Stromal cell of bone marrow (primary cell): ENCODE data around the gene OXTR.

Experiments used
- DNase-seq: peaks from one replicate; pipeline ENCODE4 v3.0.0-alpha.2; 2012; ENCODE audit warnings: low read depth

Gene OXTR

DNA sequence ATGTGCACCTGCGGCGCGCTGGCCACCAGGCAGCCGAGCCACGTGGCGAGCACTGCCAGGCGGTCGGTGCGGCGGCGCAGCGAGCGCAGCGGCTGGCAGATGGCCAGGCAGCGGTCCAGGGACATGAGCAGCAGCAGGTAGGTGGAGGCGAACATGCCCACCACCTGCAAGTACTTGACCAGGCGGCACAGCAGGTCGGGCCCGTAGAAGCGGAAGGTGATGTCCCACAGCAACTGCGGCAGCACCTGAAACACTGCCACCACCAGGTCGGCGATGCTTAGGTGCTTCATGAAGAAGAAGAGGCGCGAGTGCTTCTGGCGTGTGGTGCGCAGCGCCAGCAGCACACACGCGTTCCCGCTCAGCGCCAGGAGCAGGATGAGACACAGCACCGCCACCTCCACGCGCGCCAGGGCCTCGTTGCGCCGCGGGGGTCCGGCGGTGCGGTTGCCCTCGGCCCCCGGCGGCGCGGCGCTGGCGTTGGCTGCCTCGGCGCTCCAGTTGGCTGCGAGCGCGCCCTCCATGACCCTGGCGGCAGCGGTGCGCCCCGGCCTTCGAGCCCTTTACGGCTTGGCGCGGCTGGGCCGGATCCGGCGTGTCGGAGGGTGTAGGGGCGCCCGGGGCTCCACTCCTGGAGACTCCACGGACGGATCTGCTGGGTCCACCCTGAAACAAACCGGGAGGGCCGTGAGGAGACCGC, 1.6 kb downstream of the OXTR start:
- DNase-seq: no peak

DNA sequence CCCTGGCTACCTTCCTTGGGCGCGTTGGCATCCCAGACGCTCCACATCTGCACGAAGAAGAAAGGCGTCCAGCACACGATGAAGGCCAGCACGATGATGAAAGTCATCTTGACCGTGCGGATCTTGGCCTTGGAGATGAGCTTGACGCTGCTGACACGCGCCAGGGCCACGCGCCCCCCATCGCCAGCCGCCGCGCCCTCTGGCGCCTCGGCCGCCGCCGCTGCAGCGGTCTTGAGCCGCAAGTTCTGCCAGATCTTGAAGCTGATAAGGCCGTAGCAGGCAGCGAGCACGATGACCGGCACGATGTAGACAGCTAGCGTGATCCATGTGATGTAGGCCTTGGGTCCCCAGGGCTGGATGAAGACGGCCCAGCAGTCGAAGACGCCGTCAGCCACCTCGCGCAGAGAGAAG, 2.2 kb downstream of the OXTR start:
- no peak for DNase-seq

DNA sequence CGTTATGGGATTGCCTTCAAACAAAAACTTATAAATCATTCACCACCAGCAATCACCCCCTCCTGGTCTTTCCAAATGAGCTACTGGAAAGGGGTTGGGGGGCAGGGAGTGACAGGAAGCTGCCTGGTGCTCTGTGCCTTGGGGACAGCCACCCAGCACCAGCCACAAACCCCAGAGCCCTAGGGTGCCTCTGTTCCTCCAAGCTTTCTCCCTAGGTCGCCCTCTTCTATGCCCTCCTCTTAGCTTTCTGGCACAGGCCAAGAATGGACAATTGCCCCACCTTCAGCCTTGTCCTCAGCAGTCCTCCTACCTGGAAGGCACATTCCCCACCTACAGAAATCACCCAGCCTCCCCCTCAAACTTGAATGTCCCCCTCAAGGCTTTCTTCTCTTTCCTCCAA, 3.3 kb downstream of the OXTR start:
- DNase-seq: no peak

DNA sequence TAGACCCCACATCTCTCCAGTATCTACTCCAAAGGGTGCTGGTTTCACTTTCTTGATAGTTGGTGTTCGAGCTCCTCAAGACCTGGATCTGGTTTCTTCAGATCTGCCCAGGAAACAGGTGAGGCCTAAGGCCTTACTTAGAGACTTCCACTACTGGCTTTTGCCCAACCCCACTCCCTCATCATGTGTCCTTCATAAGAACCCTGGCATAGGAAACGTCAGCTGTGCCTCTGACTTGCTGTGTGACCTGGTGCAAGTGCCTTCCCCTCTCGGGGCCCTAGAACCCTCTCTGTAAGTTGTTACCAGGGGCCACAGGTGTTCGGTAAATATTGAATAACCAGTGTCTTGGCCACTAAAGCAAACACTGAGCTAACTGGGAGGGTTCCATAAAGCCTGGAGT, 3.9 kb downstream of the OXTR start:
- no peak for DNase-seq

DNA sequence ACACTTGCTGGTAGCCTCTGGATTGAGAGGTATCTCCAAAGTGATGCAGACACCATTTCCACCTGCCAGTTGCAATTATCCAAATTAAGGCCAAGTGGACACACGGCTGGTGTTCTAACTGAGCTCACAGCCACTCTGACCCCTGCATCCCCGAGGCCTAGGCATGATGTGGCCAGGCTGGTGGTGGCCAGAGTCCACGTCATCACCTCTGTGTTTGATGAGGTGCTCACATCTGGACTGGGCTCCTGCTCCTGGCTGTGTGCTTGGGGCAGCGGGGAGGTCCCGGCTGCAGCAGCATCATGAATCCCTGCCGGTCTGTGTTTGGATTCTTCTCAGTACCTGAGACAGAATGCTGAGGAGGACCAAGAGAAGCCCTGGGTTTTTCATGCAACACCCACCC, 4.9 kb downstream of the OXTR start:
- no peak for DNase-seq

DNA sequence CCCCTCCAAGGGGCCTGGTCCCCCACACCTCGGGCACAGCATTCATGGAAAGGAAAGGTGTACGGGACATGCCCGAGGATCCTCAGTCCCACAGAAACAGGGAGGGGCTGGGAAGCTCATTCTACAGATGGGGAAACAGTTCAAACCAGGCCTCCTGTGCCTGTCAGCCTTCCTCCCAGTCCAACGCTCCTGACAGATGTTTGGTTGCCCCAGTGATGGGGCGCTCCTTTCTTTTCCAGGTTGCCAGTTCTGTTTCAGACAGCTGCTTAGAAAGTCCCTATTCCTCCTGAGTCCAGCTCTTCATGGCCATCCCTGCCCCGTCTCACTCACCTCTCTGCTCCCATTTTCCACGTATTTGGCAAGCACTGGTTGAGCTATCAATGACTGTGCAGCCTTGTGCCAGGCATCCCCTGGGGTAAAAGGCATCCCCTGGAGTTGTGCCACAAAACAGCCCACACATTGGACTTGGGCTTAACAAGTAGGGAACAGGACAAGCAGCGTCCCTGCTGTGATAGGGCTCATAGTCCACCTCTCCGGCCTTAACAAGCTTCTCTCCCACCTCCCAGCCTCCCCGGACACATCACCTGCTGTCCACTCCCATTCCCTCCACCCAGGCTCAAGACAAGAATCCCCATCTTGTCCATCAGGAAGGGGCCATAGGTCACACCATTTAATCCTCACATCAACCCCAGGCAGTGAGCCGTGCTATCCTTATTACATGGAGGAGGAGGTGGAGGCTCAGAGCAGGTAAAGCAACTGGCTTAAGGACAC, 6.6 kb downstream of the OXTR start:
- no peak for DNase-seq

DNA sequence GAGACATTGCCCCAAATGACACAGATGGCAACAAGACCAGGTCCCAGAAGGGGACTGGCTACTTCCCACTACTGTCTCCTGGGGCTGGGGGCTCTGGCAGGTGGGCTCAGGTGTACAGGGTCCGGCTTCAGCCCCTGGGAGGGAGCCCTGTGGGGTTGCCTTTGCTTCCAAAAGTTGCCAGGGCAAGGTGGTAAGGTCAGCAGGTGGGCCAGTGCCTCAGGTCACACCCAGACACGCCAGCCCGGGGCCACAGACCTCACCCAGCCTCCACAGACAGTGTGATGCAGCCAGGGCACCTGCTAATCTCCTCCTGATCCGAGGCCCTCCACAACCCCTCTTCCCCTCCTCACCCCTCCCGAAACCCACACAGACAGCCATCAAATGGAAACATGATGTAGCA, 7.5 kb downstream of the OXTR start:
- DNase-seq: no peak

DNA sequence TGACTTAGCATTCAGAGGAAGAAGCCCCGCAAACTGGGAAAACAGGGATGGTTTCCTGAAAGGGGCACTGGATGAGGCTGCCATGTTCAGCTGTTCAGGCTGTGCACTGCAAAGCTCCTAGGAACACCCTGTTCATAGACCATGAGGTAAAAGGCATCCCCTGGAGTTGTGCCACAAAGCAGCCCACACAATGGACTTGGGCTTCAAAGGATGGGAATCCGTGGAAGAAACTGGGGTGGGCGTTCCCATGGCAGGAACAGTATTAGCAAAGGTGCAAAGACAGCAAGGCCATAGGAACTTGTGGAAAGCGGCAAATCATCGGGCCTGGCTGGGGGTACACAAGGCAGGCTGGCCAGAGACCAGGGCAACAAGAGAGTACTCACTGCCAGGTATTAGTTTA, 8.9 kb downstream of the OXTR start:
- DNase-seq: no peak

DNA sequence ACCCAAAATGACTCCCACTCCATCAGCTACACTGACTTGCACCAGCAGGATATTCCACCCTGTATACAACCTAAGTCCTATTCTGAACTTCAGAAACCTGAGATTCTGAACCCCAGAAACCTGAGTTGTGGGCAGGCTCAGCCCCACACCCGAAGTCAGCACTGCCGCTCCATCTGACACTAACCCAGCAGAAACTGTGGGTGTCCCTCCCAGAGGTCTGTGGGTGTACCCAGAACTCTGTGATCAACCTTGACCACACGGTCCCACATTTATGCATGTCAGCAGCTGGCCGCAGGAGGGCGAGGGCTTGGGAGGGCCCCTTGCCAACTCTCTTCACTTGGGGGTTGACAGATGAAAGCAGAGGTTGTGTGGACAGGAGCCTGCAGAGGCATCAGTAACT, 9.3 kb downstream of the OXTR start:
- no peak for DNase-seq

DNA sequence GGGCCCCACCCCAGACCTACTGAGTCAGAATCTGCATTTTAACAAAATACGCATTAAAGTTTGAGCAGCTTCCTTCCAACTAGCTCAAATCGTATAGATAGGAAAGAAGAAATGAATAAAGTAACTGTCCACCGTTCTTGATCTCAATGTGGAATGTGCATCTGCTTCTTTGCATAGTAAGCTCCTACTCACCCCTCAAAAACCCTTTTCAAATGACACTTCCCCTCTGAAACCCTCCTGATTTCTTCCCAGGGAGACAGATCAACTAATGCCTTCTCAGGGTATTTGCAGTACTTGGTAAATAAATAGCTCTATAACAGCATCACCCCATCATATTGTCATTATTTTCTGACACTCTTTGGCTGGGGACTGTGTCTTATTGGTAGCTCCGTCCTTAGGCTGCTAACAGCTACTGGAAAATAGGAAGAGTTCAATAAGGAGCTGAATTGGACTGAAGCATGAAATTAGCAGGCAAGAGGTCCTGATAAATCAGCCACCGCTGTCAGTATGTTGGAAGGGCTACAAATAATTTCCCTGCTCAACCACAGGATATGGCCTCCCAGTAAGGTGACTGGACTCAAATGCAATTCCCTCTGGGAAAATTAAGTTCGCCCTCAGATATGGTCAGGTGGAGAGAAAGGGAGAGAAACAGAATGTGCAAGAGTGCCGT, 10.2 kb downstream of the OXTR start:
- no peak for DNase-seq

DNA sequence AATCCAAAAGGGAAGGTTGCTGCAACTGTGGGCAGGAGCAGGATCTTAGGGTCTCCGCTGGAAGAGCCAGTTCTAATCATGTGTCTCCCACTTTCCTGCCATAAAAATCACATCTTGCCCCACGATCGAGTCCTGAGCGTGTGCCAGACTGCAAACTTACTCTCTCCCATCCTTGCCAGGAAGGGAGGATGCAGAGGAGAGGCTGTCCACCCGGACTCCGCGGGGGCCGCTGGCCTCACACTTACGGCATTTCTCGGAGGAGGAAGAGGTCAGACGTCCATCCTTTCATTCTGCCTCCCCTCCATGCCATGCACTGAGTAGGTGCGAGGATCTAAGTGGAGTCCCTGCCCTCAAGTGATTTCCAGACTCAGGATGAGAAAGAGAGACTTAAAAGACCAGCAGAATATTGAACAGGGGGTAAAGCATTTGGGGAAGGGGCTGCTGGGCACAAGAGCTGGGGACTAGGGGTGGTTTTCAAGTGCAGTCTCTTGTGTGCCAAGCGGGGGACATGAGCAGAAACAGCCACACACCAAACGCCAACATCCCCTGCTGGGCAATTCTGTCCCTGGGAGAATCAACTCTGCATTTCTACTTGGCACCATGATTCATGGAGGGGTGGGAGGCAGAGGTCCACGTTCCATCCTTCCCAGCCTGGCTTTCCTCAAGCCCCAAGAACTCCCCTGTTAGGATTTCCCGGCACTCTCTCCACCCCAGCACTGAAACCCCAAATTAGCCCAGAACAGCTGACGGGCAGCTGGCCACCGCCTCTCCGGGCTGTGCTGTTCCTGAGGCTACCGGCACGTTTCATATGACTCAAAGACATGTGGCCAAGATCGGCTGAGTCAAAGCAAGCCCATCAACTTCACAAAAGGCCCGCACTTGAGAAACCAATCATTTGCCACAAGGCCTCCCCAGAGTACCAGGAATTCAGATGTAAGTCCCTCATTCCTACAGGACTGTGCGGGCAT, 11.6 kb downstream of the OXTR start:
- DNase-seq: peak; percentile 85

DNA sequence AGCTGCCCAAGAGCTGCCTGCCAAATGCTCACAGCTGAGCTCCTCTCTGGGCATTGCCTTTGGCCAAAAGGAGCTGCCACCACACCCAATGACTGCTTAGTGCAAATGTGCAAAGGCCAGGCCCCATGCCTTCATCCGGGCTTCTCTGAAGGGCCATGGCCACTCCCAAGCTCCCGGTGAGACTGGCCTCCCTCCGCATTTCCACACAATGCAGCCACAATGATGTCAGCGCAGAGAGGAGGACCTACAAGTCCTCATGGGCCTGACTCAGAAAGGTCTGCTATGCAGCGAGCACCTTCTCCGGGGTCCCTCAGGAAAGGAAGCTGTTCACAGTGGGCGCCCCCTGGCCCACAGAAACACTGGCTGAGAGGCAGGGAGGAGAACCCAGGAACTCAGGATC, 12.7 kb downstream of the OXTR start:
- no peak for DNase-seq

DNA sequence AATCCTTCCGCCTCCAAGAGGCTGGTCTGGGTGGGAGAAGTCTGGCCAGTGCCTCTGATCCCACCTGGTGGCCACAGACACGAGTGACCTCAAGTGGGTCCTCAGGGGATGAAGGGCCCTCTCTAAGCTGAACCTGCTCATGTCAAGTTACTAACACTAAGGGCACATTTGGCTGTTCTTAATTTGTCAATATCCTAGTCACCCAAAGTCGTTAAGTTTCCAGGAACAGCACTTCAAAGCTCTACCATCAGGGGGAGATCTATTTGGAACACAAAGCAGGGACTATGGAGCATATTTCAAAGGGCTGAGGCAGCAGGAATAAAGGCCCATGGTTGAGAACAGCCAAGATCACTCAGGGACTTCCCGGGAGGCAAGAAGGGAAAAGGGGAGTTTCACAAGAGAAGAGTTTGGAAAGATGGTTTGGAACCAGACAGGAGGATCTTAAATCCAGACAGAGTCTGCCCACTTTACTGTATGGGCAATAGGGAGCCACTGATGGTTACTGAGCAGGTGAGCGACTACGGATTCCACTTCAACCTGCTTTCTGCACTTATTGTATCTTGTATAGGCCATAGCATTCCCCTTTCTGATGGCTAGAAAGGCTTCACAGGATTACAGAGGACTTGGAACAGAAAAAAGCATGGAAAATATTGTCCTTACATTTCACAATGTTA, 13.7 kb downstream of the OXTR start:
- no peak for DNase-seq

DNA sequence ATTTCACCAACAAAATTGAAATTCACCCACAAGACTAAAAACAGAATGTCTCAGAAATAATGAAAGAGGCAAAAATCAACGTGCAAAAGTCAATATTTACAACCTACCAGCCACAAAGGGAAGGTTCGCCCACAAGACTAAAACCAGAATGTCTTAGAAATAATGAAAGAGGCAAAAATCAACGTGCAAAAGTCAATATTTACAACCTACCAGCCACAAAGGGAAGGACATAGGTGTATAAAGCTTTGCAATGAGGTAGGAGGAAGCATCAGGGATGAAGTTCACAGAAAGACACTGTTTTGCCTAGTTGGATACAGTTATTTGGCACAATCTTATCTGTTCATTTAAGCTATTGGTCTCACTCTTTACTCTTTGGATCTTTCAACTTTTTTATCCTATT, 14.3 kb downstream of the OXTR start:
- DNase-seq: no peak

DNA sequence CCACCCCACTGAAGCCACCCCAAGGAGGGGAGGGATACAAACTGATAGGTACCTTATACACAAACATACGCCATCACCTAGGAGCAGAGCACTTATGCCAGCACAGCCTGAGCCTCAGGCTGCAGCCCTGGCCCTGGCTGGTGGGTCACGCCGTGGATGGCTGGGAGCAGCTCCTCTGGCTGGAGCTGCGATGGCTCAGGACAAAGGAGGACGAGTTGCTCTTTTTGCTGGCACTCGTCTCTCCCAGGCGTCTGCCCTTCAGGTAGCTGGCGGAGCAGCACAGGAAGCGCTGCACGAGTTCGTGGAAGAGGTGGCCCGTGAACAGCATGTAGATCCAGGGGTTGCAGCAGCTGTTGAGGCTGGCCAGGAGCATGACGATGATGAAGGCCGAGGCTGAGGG, 16.6 kb downstream of the OXTR start:
- DNase-seq: no peak

DNA sequence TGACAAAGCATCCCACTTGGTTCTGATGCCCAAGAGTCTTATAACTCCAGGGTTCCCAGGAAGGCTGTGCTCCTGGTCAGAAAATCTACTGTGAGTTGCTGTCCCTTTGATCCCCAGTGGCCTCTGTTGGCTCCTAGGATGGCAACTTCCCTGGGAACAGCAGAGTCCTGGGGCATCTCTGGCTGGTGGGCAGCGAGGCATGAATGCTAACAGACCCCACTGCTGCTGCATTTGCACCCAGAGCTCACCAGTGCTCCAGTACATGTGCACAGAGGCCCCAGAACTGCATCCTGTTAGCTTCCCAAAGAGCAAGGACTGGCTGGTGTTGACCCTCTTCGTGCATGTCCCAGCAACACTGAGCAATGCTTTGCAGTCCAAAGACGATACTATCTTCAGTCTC, 20.1 kb downstream of the OXTR start:
- no peak for DNase-seq

DNA sequence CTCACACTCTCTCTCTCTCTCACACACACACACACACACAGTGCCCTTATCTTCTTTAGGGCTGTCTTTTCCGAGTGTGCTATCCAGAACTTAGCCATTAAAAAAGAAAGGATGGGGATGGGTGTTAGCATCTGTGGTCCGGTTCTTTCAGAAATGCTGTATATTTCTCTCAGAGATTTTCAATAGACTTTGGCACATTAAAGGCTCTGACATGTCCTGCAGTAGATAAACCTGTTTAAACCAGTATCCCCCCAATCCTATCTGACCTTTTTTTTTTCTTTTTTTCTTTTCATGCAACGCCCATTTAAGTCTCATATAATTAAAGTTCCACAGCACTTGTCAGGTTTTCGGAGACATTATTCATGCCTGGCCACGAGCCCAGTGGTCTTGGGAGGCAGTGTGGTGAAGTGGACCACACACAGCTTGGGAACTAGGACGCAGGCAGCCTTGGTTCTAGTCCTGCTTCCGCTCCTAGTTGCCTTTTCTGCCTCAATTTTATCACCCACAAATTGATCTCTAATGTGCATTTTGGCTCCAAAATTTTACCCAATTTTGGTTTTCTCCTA, 22.6 kb downstream of the OXTR start:
- no peak for DNase-seq

DNA sequence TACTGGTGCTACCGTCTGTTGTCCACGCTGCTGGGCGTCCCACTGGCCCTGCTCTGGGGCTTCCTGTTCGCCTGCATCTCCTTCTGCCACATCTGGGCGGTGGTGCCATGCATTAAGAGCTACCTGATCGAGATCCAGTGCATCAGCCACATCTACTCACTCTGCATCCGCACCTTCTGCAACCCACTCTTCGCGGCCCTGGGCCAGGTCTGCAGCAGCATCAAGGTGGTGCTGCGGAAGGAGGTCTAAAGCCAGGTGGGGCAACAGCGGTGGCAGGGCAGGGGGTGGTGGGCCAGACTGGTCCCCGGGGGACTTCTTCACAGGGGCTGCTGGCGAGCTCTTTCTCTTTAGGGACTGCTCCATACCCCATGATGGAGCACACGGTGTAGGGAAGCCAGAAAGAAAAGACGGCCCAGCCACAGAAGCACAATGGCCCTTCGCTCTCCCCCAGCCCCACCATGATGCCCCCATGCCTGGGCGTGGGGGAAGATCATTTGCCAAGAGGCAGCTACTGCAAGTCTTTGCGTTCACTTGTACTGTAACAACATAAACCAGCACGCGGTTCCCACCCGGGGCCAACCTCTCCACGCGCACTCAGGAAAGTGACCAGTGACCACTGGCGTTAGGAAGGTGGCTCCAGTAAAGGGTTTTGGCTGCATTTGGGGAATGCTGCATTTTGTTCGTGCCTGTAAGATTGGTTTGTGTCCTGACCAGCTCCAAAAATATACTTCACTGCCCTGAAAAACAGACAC, 23.6 kb downstream of the OXTR start:
- DNase-seq: no peak

DNA sequence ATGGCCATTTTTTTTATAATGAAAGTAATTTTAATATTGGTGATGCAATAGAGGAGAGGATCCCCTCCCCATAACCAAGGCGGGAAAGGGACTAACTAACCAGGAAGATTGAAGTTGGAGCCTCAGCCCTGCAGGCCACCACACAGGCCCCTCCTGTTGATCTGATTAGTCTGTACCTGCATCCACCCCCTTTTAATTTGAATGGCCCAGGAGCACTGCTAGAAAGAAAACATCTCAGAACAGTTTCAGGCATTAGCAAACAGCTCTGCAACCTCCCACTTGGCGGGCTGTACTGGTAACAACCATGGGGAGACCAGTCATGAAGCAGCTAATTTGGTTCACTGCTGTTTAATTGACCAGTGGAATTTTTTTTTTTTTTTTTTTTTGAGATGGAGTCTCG, 25.5 kb downstream of the OXTR start:
- no peak for DNase-seq

DNA sequence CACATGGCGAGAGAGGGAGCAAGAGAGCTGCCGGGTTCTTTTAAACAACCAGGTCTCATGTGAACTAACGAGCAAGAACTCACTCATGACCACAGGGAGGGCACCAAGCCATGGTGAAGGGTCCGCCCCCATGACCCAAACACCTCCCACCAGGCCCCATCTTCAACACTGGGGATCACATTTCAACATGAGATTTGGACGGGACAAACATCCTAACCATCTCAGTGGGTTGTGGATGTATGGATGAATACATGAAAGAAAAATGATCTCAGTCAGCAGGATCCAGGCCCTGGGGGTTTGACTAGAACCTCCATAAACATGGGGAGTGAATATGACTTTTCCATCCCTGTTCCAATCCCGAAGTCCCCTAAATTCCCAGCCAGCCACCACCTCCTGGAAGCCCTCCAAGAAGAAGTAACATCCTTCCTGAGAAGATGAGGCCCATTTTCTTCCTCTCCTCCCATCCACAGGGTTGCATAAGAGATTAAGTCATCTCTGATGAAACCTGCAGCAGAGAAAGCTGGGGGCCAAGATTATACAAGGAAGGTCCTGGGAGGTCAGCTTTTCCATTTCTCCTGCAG, 26.3 kb downstream of the OXTR start:
- DNase-seq: peak; percentile 51
